Lower lobe of right lung (tissue), 2 donors: ENCODE results near the gene FAM13C. TPM values are rescaled to one million over a fixed set of nuclear protein-coding genes. Genes with fewer than 3 reads are reported as not detected.

Source experiments
- ATAC-seq, 2 donors: fragments of 200-7000 bp; cut with Tn5 transposase; one replicate each; pipeline ENCODE4 v1.9.1; 2020 to 2022; ENCODE audit warnings: mild to moderate bottlenecking in 2 of 2, moderate library complexity in 2 of 2
- DNase-seq: peaks from one replicate; pipeline ENCODE4 v3.0.0-alpha.2; 2020
- H3K27ac ChIP-seq: fragments of 200-600 bp; one replicate; pipeline ENCODE4 v1.8.0; 2022
- H3K27me3 ChIP-seq: fragments of 200-600 bp; one replicate; pipeline ENCODE4 v1.8.0; 2022; ENCODE audit warnings: low read depth
- H3K36me3 ChIP-seq: fragments of 200-600 bp; one replicate; pipeline ENCODE4 v1.8.0; 2022; ENCODE audit warnings: mild to moderate bottlenecking
- H3K4me1 ChIP-seq: fragments of 200-600 bp; one replicate; pipeline ENCODE4 v1.8.0; 2022
- H3K4me3 ChIP-seq: fragments of 200-600 bp; one replicate; pipeline ENCODE4 v1.8.0; 2022; ENCODE audit warnings: mild to moderate bottlenecking
- H3K9me3 ChIP-seq: fragments of 200-600 bp; one replicate; pipeline ENCODE4 v1.8.0; 2022
- CTCF ChIP-seq: fragments of 200-600 bp; IDR thresholded peaks from one replicate; pipeline ENCODE4 v1.8.0; 2022; ENCODE audit warnings: antibody characterized with exemption, mild to moderate bottlenecking
- intact Hi-C: fragments of 100-400 bp; cut with DNase I; formaldehyde crosslinking; loops from one replicate; pipeline ENCODE4 v1.11.0; 2022
- total RNA-seq: library from RNA; stranded (reverse); fragmentation: NEBNext Ultra II Directional; extraction: Animal tissue kit (Norgen Biotek cat#: 25700); gene quantifications from one replicate; pipeline ENCODE4 v1.2.1, GENCODE V29; 2021
- donor health status: DM: no; HTN: yes; CAD: no; lungs with severe emphysema.

Gene FAM13C
- total RNA-seq, 1 donor from 2014 or later = 13.9 TPM

GRCh38 chr10:59319854-59320253, 42.5 kb downstream of the FAM13C start:
- intact Hi-C loops = no loop called here
- peaks cover 7% of the 10 kb centered on the region for H3K4me1 ChIP-seq
- DNase-seq (no peak), ATAC-seq (no peak)
- no peak for TF ChIP-seq CTCF
- H3K36me3 ChIP-seq = no peaks in the 10 kb centered on the region
- no peaks in the 10 kb centered on the region for H3K27me3 ChIP-seq
- H3K4me3 ChIP-seq = no peak overlapping the region
- no peaks in the 10 kb centered on the region for H3K9me3 ChIP-seq
- H3K27ac ChIP-seq = no peak overlapping the region

- Histone ChIP-seq H3K27ac (no peak overlapping the region), H3K9me3 (no peaks in the 10 kb centered on the region), H3K27me3 (no peaks in the 10 kb centered on the region), H3K4me3 (no peak overlapping the region), H3K36me3 (no peaks in the 10 kb centered on the region), H3K4me1 (peaks cover 7% of the 10 kb centered on the region)
- intact Hi-C loops = no loop called here
- no peak for TF ChIP-seq CTCF
- DNase-seq (no peak), ATAC-seq (no peak)
Observed at GRCh38 chr10:59317066-59317465, 45.3 kb downstream of the FAM13C start.

- peaks cover 12% of the 10 kb centered on the region for H3K4me1 ChIP-seq
- intact Hi-C loops = no loop called here
- no peaks in the 10 kb centered on the region for H3K9me3 ChIP-seq
- no peaks in the 10 kb centered on the region for H3K36me3 ChIP-seq
- H3K4me3 ChIP-seq = no peak overlapping the region
- no peak for ATAC-seq
- H3K27ac ChIP-seq = no peak overlapping the region
- H3K27me3 ChIP-seq = no peaks in the 10 kb centered on the region
- TF ChIP-seq CTCF = no peak
- DNase-seq = no peak
Observed at GRCh38 chr10:59315465-59315864, 46.9 kb downstream of the FAM13C start.

GRCh38 chr10:59314268-59314667, 48.1 kb downstream of the FAM13C start:
- no peak for DNase-seq
- no peak for TF ChIP-seq CTCF
- H3K27ac ChIP-seq = no peak overlapping the region
- ATAC-seq = no peak
- intact Hi-C loops = no loop called here
- no peaks in the 10 kb centered on the region for H3K36me3 ChIP-seq
- no peaks in the 10 kb centered on the region for H3K27me3 ChIP-seq
- peaks cover 12% of the 10 kb centered on the region for H3K4me1 ChIP-seq
- H3K4me3 ChIP-seq = no peak overlapping the region
- no peaks in the 10 kb centered on the region for H3K9me3 ChIP-seq

- no peak for TF ChIP-seq CTCF
- no peak overlapping the region for H3K27ac ChIP-seq
- no peaks in the 10 kb centered on the region for H3K9me3 ChIP-seq
- H3K4me3 ChIP-seq = no peak overlapping the region
- DNase-seq (no peak), ATAC-seq (no peak)
- intact Hi-C loops = no loop called here
- no peaks in the 10 kb centered on the region for H3K27me3 ChIP-seq
- peaks cover 5% of the 10 kb centered on the region for H3K4me1 ChIP-seq
- no peaks in the 10 kb centered on the region for H3K36me3 ChIP-seq
Observed at GRCh38 chr10:59312247-59312646, 50.1 kb downstream of the FAM13C start.

GRCh38 chr10:59311025-59311424, 51.3 kb downstream of the FAM13C start:
- Histone ChIP-seq H3K9me3 (no peaks in the 10 kb centered on the region), H3K27me3 (no peaks in the 10 kb centered on the region), H3K4me3 (no peak overlapping the region), H3K27ac (no peak overlapping the region), H3K4me1 (peaks cover 5% of the 10 kb centered on the region), H3K36me3 (no peaks in the 10 kb centered on the region)
- intact Hi-C loops = no loop called here
- ATAC-seq (no peak), DNase-seq (no peak)
- no peak for TF ChIP-seq CTCF
